ENCODE results near the gene MS4A3. TPM values are rescaled to one million over a fixed set of nuclear protein-coding genes. Genes with fewer than 3 reads are reported as not detected.

The MS4A3 gene
- total and polyA plus RNA-seq, 2 experiments from 2014 or later, result not detected

GRCh38 chr11:60064111-60064510 lies 7.6 kb downstream of the MS4A3 start:
- no peaks in the 10 kb centered on the region for H3K4me1 Mint-ChIP-seq
- H3K27ac Mint-ChIP-seq, result no peak overlapping the region
- Histone ChIP-seq H3K79me2 (replicated peaks; ENCODE audit: insufficient read depth) (no peaks in the 10 kb centered on the region), H3K9me2 (ENCODE audit: insufficient read depth) (peaks cover 4% of the 10 kb centered on the region; the same call in 1 of the 2 replicates), H3K4me1 (ENCODE audit: insufficient read depth) (no peaks in the 10 kb centered on the region), H3K27ac (ENCODE audit: low read depth) (no peak overlapping the region), H3K4me2 (no peak overlapping the region), H4K20me1 (replicated peaks; ENCODE audit: insufficient read depth) (no peaks in the 10 kb centered on the region), H3K27me3 (ENCODE audit: insufficient read depth) (no peaks in the 10 kb centered on the region), H2AFZ (no peak overlapping the region), H3K4me3 (no peak overlapping the region), H3K36me3 (ENCODE audit: insufficient read depth) (no peaks in the 10 kb centered on the region), H3F3A (replicated peaks; ENCODE audit: low read depth) (no peaks in the 10 kb centered on the region)
- TF ChIP-seq EZH2phosphoT487 (IDR thresholded peaks at IDR 0.05; ENCODE audit: unreplicated experiment), result no peak
- no peak for TF ChIP-seq CTCF (conservative IDR thresholded peaks at IDR 0.05; ENCODE audit: low read depth in 2 of 2)
- no peak for TF ChIP-seq CREB1 (CRISPR knock-in tag; IDR thresholded peaks at IDR 0.05; ENCODE audit: low read depth)
- no peak for TF ChIP-seq ZNF114 (CRISPR knock-in tag; IDR thresholded peaks at IDR 0.05)
- no peak for TF ChIP-seq POLR2AphosphoS5 (IDR thresholded peaks at IDR 0.05; ENCODE audit: low read depth)
- H3K27me3 Mint-ChIP-seq (ENCODE audit: insufficient read depth, low read depth, poor library complexity), result peaks cover 2% of the 10 kb centered on the region
- no peak for DNase-seq (ENCODE audit: low spot score)
- H3K36me3 Mint-ChIP-seq (ENCODE audit: low read depth), result no peaks in the 10 kb centered on the region
- no peak for ATAC-seq
- H3K4me3 Mint-ChIP-seq, result no peak overlapping the region
- H3K9me3 Mint-ChIP-seq, result no peaks in the 10 kb centered on the region

- Histone ChIP-seq H3K4me1 (ENCODE audit: insufficient read depth) (no peaks in the 10 kb centered on the region), H3K36me3 (ENCODE audit: insufficient read depth) (no peaks in the 10 kb centered on the region), H3K27ac (ENCODE audit: low read depth) (no peak overlapping the region), H3K79me2 (replicated peaks; ENCODE audit: insufficient read depth) (no peaks in the 10 kb centered on the region), H3K4me2 (no peak overlapping the region), H3K4me3 (no peak overlapping the region), H3K27me3 (ENCODE audit: insufficient read depth) (no peaks in the 10 kb centered on the region), H4K20me1 (replicated peaks; ENCODE audit: insufficient read depth) (no peaks in the 10 kb centered on the region), H3K9me2 (ENCODE audit: insufficient read depth) (peaks cover 4% of the 10 kb centered on the region; the same call in 1 of the 2 replicates), H3F3A (replicated peaks; ENCODE audit: low read depth) (no peaks in the 10 kb centered on the region), H2AFZ (no peak overlapping the region)
- DNase-seq (ENCODE audit: low spot score), result no peak
- ATAC-seq, result no peak
- H3K27ac Mint-ChIP-seq, result no peak overlapping the region
- H3K4me3 Mint-ChIP-seq, result no peak overlapping the region
- no peaks in the 10 kb centered on the region for H3K36me3 Mint-ChIP-seq (ENCODE audit: low read depth)
- H3K4me1 Mint-ChIP-seq, result no peaks in the 10 kb centered on the region
- no peak for TF ChIP-seq NANOG (IDR thresholded peaks at IDR 0.05; ENCODE audit: borderline replicate concordance)
- no peak for TF ChIP-seq ZNF462 (CRISPR knock-in tag; IDR thresholded peaks at IDR 0.05)
- no peak for TF ChIP-seq EZH2phosphoT487 (IDR thresholded peaks at IDR 0.05; ENCODE audit: unreplicated experiment)
- TF ChIP-seq STAT1 (IDR thresholded peaks at IDR 0.05; ENCODE audit: unreplicated experiment), result no peak
- no peak for TF ChIP-seq POLR2AphosphoS5 (IDR thresholded peaks at IDR 0.05; ENCODE audit: low read depth)
- TF ChIP-seq ZNF114 (CRISPR knock-in tag; IDR thresholded peaks at IDR 0.05), result no peak
- no peaks in the 10 kb centered on the region for H3K9me3 Mint-ChIP-seq
- H3K27me3 Mint-ChIP-seq (ENCODE audit: insufficient read depth, low read depth, poor library complexity), result peaks cover 2% of the 10 kb centered on the region
Measured at GRCh38 chr11:60065801-60066200, 9.3 kb downstream of the MS4A3 start.

Data from GM23338 (cell line).